BE2C (cell line): ENCODE data around the gene REXO1.

Experiments used
- DNase-seq: peaks from one replicate; pipeline ENCODE4 v3.0.0-alpha.2; 2020
- H3K27me3 ChIP-seq: fragments of 250-450 bp; sonication (Bioruptor Pico); 2 replicates; pipeline ENCODE4 v1.5.1; 2020; ENCODE audit warnings: mild to moderate bottlenecking
- H3K36me3 ChIP-seq: fragments of 250-450 bp; sonication (Bioruptor Pico); 2 replicates; pipeline ENCODE4 v1.5.1; 2020; ENCODE audit warnings: mild to moderate bottlenecking
- H3K4me1 ChIP-seq: fragments of 250-450 bp; sonication (Bioruptor Pico); 2 replicates; pipeline ENCODE4 v1.5.1; 2020
- H3K4me3 ChIP-seq: 2 replicates; pipeline ENCODE4 v1.5.1; 2011; ENCODE audit warnings: low read depth, low read length
- H3K9me3 ChIP-seq: fragments of 250-450 bp; sonication (Bioruptor Pico); 2 replicates; pipeline ENCODE4 v1.5.1; 2020
- TF ChIP-seq, protein P1 (sequence below): IDR thresholded peaks from 2 replicates; pipeline ENCODE4 v1.5.1; 2012; ENCODE audit warnings: mild to moderate bottlenecking, low read depth, low read length

The REXO1 gene

DNA sequence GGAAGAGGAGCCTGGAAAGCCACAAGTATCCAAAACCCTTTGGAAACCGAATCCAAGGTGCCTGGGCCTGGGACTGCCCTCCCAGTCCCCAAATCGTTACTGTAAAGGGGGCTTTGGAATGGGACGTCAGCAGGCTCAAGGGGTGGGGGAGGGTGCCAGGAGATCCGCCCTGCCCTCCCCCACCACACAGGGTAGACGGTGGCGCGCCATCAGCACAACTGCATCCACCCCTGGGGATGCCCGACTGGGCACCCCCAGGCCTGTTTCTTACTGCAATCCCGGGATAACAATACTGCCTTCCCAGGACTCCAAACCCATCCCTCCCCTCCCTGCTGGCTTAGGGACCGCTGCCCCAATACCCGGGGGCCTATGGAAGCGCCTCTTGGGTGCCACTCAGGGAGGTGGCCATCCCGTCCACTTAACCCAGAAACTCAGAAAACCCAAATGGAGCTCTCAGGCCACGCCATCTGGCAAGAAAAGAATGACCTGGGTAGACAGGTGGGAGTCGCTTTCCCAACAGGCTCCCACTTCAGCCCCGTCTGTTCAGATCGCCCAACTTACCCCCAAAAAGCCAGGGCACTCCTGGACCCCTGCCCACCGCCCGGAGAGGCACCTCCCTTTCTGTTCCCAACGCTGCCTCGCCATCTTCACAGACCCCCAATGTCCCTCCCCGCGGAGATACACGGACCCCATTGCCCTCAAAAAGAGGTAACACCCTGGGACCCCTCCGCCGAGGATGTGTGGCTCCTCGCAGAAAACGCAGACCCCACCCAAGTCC is 12.7 kb upstream of the REXO1 start:
- Histone ChIP-seq H3K9me3 (no peaks in the 10 kb centered on the region; the same call in 1 of the 2 replicates), H3K27me3 (no peaks in the 10 kb centered on the region), H3K4me1 (peaks cover 26% of the 10 kb centered on the region), H3K4me3 (peak overlapping the region; percentile 83), H3K36me3 (peaks cover 4% of the 10 kb centered on the region)
- no peak for DNase-seq
- TF ChIP-seq, protein P1, sequence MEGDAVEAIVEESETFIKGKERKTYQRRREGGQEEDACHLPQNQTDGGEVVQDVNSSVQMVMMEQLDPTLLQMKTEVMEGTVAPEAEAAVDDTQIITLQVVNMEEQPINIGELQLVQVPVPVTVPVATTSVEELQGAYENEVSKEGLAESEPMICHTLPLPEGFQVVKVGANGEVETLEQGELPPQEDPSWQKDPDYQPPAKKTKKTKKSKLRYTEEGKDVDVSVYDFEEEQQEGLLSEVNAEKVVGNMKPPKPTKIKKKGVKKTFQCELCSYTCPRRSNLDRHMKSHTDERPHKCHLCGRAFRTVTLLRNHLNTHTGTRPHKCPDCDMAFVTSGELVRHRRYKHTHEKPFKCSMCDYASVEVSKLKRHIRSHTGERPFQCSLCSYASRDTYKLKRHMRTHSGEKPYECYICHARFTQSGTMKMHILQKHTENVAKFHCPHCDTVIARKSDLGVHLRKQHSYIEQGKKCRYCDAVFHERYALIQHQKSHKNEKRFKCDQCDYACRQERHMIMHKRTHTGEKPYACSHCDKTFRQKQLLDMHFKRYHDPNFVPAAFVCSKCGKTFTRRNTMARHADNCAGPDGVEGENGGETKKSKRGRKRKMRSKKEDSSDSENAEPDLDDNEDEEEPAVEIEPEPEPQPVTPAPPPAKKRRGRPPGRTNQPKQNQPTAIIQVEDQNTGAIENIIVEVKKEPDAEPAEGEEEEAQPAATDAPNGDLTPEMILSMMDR = no peak

DNA sequence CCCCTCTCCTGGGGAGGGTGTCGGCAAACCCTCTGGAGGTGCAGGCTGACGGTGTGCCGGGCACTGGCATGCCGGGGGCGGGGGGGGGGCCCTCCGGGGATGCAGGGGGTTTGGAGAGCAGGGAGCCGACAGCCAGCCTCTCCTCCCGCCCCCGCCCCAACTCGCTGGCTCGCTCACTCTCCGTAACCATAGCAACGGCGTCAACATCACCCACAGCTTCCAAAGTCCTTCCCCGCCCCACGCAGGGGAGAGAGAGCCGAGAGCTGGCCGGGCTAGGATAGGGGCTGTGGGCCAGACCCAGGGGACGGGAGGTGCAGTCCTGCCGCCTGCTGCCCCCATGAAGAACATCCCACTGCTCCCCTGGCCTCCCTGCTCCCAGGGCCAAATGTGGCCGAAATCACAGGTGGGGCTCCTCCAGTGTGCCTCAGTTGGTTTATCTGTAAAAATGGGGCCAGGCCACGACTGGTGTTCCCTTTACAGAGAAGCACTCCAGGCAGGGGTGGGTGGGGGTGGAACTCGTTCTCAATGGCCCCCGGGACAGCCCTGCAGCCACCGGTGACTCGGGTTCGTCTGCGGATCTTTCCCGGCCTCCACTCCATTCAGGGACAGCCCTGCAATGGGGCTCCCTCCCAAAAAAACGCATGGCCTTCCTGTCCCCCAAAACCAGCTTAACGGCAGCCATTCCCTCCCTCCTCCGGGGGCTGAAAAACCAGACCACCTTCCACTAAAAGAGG is 11.9 kb upstream of the REXO1 start:
- Histone ChIP-seq H3K4me3 (peak overlapping the region; percentile 83), H3K4me1 (peaks cover 31% of the 10 kb centered on the region)

DNA sequence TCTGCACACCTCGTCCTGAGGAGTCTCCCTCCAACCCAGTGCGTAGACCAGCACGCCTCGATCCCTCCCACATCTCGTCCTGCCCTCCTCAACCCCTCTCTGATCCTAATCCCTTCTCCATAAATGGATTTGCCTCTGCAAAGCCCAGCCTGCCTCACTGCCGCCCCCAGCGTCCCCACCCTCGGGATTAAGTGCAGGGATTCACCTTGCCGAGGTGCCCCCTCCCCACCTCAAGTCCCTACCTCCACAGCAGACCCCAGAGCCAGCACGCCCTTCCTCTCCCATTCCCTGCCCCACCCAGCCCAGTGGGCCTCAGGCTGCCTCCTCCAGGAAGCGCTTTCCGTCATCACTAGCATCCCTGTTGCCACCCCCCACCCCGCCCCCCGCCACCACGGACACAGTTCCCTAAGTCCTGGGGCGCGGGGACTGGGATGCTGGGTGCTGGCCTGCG is 11.1 kb upstream of the REXO1 start:
- no peaks in the 10 kb centered on the region for H3K27me3 ChIP-seq
- peak overlapping the region; percentile 83; the same call in 1 of the 2 replicates for H3K4me3 ChIP-seq
- H3K9me3 ChIP-seq = no peaks in the 10 kb centered on the region
- no peak for DNase-seq
- H3K36me3 ChIP-seq = peaks cover under 1% of the 10 kb centered on the region; the same call in 1 of the 2 replicates
- H3K4me1 ChIP-seq = peaks cover 28% of the 10 kb centered on the region
- TF ChIP-seq, protein P1 = no peak

More for the DNA sequence above, 11.9 kb upstream of the REXO1 start:
- peak; percentile 75 for DNase-seq
- Histone ChIP-seq H3K36me3 (peaks cover 3% of the 10 kb centered on the region), H3K27me3 (no peaks in the 10 kb centered on the region), H3K9me3 (no peaks in the 10 kb centered on the region; the same call in 1 of the 2 replicates)
- TF ChIP-seq, protein P1 = no peak

DNA sequence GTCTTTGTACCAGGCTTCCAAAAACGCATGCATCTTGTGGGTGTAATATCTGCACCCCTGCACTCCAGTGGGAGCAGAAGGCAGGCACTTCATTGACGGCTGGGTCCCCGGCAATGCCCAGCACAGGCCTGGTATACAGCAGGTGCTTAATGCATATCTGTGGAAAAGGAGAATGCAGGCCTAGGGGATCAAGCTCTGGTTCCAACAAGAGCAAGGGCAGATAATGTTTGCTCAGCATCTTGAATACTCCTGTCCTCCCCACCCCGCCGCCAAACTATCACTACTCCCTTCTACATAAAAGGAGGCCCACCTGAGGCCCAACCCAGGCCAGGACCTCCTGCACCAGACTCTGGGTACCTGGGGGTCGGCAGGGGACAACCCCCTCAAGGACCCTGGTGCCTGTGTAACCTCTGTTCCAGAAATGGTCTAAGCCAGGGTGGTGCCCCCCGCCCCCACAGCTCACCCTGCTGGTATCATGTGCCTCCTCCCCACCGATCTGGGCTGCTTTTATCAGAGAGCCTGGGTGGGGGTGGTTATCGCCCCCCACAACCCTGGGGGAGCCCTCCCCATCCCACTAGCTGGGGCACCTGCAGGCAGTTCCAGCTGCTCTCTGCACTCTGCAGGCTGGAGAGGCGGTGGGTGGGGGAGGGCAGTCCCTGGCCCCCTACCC is 10.3 kb upstream of the REXO1 start:
- DNase-seq = no peak
- peaks cover 36% of the 10 kb centered on the region for H3K4me1 ChIP-seq
- peaks cover 4% of the 10 kb centered on the region for H3K36me3 ChIP-seq
- H3K27me3 ChIP-seq = no peaks in the 10 kb centered on the region
- no peaks in the 10 kb centered on the region for H3K9me3 ChIP-seq
- no peak overlapping the region for H3K4me3 ChIP-seq
- TF ChIP-seq, protein P1 = no peak

DNA sequence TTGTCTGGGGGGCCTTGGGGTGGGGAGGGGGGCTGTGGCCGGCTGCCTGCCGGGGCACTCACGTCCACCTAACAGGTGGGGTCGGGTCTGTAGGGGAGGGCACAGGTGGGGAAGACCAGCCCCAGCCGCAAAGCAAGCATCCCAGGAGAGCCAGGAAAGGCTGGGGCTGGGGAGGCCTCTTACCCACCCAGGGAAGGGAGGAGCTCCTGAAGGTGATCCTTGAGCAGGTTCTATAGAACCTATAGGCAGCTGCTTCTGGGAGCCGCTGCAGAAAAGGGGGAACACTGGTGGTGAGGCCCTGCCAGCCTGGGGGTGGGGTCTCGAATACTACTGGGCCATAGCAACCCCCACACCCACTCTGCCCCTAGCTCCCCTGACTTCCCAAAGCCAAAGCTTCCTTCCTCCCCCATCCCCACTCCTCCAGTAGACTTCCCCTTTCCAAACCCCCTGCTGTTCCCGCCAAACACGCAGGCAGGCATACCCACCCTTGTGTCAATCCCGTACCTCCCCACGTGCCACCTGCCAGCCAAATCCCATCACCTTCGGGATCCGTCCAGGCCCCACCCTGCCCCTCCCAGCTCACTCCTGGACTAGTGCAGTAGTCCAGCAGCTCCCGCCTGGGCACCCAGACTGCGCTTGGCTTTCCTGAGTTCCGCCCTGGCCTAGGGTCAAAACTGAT is 9.5 kb upstream of the REXO1 start:
- peak overlapping the region; percentile 62 for H3K4me3 ChIP-seq
- no peaks in the 10 kb centered on the region for H3K27me3 ChIP-seq
- H3K9me3 ChIP-seq = no peaks in the 10 kb centered on the region
- peaks cover 4% of the 10 kb centered on the region for H3K36me3 ChIP-seq
- TF ChIP-seq, protein P1 = no peak
- no peak for DNase-seq
- H3K4me1 ChIP-seq = peaks cover 41% of the 10 kb centered on the region
